Renal cortical epithelial cell (primary cell): ENCODE measurements around the gene OR10W1. TPM values are rescaled to one million over a fixed set of nuclear protein-coding genes. Genes with fewer than 3 reads are reported as not detected.

Experiments used
- DNase-seq: peaks from one replicate; pipeline ENCODE4 v3.0.0-alpha.2; 2011; ENCODE audit warnings: low read depth
- total RNA-seq: library from RNA; depleted of rRNA; stranded (reverse); fragments of >200 nt; gene quantifications from 2 replicates; pipeline ENCODE4 v1.2.3, GENCODE V29; 2014

OR10W1 gene, protein sequence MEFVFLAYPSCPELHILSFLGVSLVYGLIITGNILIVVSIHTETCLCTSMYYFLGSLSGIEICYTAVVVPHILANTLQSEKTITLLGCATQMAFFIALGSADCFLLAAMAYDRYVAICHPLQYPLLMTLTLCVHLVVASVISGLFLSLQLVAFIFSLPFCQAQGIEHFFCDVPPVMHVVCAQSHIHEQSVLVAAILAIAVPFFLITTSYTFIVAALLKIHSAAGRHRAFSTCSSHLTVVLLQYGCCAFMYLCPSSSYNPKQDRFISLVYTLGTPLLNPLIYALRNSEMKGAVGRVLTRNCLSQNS
- not detected in 2 replicates for total RNA-seq

DNA sequence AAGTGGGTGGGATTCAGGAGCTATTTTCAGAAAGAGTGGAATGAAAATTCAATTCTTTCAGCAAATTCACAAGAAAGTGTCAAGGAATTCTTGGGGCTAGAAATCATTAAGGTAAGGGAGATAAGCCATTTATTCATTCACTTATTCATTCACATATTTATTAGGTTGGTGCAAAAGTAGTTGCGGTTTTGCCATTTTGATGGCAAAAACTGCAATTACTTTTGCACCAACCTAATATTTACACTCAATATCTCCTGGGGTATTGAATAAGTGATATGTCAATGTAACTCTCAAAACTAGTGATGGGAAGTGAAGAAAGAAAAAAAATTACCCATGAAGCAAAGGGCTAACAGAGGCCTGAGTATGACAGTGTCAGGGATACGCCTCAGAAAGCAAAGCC, at the start of gene OR10W1:
OR10W1 (minus strand) TSS at position 119 of the 400 bp plus-strand sequence. CDS start 402 bp downstream, outside the sequence.
- DNase-seq, result no peak

DNA sequence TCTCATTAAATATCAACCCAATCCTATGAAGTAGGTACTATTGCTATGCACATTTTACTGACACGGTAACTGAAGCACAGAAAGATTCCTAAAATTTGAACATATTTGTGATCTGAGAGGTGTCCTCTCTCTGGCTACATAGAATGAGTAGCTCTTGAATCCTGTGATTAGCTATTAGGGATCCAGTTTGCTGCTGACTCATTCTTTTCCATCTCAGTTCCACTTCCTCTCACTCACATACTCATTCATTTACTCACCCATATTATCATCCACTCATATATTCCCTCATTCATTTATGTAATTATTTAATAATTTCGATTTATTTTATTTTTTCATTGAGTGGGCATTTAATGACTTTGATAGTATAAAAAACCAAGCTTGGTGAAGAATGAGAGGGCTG, 48.1 kb upstream of the OR10W1 start:
- DNase-seq, result peak; percentile 53

DNA sequence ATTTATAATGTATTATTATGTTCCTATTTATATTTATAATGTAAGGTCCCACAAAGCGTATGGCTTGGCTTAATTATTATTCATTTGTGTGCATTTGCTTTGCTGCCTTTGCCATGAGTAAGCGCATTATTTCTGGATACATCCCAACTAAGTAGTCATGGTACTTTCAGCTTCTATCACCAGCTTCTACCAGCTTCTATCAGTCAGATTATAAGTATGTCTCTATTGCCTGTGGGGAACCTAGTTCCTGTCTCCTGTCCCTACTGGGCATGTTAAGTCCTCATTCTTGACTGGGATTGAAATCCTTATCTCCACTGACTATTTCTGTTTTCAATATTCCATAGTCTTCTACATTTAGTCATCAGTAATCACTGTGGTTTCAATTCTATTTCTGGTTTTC, 33.5 kb upstream of the OR10W1 start:
- peak; percentile 2 for DNase-seq

DNA sequence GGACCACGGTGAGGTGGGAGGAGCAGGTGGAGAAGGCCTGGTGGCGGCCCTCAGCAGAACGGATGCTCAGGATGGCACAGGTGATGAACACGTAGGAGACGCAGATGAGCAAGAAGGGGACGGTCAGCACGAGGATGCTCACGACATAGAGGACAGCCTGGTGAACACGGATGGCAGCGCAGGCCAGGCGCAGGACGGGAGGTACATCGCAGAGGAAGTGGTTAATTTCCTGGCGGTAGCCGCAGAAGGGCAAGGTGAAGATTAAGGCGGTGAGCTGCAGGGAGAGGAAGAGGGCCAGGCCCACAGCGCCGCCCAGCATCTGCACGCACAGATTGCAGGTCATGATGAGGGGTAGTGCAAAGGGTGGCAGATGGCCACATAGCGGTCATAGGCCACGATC, 24.0 kb upstream of the OR10W1 start:
- no peak for DNase-seq

DNA sequence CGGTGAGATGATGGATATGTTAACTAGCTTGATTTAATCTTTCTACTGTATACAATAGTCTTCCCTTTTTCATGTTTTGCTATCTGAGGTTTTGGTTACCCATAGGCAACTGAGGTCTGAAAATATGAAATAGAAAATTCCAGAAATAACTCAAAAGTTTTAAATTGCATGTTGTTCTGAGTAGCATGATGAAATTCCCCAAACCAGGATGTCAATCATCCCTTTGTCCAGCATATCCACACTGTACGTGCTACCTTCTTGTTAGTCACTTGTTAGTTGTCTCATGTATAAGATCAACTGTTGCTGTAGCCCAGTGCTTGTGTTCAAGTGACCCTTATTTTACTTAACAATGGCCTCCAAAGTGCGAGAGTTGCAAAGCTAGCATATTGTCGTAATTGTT, 21.2 kb upstream of the OR10W1 start:
- DNase-seq, result no peak

DNA sequence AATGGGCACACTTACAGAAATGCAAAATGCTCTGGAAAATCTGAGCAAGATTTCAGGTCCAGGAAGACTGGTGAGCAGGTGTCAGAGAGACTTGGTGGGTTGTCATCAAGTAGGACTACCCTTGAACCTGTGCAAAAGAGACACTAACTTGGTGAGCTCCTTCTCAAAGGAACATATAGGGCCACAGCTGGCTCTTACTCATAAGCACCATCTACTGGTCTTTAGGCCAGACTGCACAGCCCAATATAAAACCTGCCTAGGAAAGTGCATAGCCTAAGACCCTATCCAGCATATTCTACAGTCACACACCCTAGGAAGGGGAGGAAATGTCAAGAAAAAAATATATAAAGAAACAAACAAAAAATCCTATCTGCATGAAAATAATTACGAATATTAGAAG, 18.2 kb upstream of the OR10W1 start:
- DNase-seq, result peak; percentile 55

DNA sequence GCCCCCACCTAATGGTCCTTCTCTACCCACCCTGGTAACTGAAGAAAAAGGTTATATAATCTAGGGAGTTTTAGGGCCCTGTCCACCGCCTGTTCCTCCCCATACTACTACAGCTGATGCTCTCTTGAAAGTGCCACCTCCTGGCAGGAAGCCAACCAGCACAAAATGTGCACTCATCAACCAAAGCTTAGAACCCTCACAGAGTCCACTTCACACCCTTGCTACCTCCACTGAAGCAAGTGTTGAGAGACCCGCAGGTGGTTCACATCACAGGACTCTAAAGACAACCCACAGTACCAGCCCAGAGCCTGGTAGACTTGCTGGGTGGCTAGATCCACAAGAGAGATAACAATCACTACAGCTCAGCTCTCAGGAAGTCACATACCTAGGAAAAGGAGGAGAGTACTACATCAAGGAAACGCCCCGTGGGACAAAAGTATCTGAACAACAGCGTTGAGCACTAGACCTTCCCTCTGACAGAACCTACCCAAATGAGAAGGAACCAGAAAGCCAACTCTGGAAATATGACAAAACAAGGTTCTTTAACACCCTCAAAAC, 17.5 kb upstream of the OR10W1 start:
- no peak for DNase-seq

DNA sequence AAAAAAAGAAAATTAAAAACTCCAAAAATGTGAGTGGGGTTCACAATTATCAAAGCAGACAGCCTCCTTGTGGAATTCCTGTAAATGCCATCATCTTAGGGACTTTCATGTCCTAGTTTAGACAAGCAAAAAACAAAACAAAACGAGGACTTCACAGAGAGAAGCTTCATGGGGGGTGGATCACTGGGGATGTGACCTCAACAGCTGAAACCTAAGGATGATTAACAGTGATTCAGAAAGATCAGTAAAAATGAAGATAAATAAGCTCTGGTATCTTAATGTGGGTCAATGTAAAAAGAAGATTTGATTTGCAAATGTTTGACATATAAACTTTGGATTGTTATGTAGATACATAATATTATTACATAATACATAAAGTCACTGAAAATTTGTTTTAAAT, 8.1 kb upstream of the OR10W1 start:
- DNase-seq, result no peak

DNA sequence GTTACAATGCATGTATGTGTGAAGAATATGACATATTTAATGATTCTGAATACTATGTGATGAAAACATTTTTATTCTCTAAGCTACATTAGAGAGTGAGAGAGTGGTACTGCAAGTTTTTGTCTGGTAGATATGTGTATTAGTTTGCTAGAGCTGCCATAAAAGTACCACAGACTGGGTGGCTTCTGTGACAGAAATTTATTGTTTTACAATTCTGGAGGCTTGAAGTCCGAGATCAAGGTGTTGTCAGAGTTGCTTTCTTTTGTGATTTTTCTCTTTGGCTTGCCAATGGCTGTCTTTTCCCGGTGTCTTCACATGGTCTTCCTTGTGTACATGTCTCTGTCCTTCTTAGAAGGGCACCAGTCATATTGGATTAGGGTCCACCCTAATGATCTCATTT, 6.9 kb upstream of the OR10W1 start:
- DNase-seq, result no peak

DNA sequence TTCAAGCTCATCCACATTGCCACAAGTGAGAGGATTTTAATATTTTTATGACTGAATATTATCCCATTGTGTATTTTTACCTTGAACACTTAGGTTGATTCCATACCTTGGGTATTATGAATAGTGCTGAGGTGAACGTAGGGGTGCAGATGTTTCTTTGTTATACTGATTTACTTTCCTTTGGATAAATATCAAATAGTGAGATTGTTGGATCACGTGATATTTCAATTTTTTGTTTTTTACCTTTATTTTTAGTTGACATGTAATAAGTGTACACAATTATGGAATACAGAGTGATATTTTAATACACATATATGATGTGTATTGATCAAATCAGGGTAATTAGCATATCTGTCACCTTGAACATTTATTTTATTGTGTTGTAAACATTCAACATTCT, 8.1 kb downstream of the OR10W1 start:
- DNase-seq, result no peak

DNA sequence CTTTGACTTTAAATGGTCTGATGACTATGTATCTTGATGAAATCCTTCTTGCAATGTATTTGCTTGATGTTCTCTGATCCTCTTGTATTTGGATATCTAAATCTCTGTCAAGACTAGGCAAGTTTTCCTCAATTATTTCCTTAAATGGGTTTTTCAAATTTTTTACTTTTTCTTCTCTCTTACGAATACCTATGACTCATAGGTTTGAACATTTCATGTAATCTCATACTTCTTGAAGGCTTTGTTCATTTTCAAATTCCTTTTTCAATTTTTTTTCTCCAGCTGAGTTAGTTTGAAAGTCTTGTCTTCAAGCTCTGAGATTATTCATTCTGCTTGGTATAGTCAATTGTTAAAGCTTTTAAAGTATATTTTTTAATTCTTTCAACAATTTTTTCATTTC, 13.1 kb downstream of the OR10W1 start:
- no peak for DNase-seq

DNA sequence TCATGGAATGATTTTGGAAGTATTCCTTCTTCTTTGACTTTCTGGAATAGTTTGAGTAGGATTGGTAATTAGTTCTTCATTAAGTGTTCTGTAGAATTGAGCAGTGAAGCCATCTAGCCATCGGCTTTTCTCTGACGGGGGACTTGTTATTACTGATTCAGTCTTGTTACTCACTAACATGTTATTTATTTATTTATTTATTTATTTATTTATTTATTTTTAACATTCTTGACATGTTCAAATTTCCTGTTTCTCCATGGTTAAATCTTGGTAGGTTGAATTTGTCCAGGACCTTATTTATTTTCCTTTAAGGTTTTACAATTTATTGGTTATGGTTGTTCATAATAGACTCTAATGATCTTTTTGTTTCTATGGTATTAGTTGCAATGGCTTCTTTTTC, 24.1 kb downstream of the OR10W1 start:
- DNase-seq, result no peak

DNA sequence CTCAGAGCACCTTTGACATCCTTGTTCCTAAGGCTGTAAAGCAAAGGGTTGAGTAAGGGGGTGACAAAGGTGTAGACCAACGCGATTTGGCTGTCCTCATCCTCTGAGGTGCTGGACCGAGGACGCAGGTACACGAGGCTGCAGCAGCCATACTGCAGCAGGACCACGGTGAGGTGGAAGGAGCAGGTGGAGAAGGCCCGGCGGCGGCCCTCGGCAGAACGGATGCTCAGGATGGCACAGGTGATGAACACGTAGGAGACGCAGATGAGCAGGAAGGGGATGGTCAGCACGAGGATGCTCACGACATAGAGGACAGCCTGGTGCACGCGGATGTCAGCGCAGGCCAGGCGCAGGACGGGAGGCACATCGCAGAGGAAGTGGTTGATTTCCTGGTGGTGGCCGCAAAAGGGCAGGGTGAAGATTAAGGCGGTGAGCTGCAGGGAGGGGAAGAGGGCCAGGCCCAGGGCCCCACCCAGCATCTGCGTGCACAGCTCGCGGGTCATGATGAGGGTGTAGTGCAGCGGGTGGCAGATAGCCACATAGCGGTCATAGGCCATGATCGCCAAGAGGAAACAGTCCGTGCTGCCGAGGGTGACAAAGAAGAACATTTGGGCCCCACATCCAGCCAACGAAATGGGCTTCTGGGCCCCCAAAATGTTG, 40.0 kb downstream of the OR10W1 start:
- DNase-seq, result no peak

DNA sequence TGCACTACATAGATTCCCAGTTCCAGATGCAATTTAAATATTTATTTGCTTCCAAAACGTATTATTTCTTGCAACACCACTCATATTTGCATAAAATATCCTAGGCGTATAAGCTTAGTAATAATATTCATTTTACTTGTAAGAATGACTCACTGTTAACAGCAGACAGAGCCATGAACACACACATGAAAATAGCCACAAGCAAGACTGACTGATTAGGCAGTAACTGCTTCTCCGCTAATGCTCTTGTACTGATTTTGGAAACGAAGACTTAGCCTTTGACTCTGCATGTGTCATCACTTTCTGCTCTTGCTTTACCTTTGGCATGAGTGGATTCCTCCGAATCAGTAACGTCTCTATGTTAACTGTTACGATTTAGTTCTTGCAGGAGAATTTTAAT, 45.3 kb downstream of the OR10W1 start:
- peak; percentile 27 for DNase-seq

Other genes with a start within 250 kb of the OR10W1 start
- not detected in 2 replicates for gene OR9Q1, start 244.4 kb downstream of the OR10W1 start, total RNA-seq
- gene OR6Q1, start 237.3 kb downstream of the OR10W1 start, total RNA-seq, result not detected in 2 replicates
- not detected in 2 replicates for gene OR9I1, start 142.7 kb downstream of the OR10W1 start, total RNA-seq
- gene OR9Q2, start 79.2 kb downstream of the OR10W1 start, total RNA-seq, result not detected in 2 replicates
- gene OR1S2, start 64.1 kb downstream of the OR10W1 start, total RNA-seq, result not detected in 2 replicates
- not detected in 2 replicates for gene OR1S1, start 55.5 kb downstream of the OR10W1 start, total RNA-seq
- not detected in 2 replicates for gene OR10Q1, start 39.3 kb downstream of the OR10W1 start, total RNA-seq
- gene OR5B17, start 90.8 kb upstream of the OR10W1 start, total RNA-seq, result not detected in 2 replicates
- not detected in 2 replicates for gene OR5B3, start 138.6 kb upstream of the OR10W1 start, total RNA-seq
- not detected in 2 replicates for gene OR5B2, start 159.9 kb upstream of the OR10W1 start, total RNA-seq
- not detected in 2 replicates for gene OR5B12, start 174.0 kb upstream of the OR10W1 start, total RNA-seq
- gene OR5B21, start 239.8 kb upstream of the OR10W1 start, total RNA-seq, result not detected in 2 replicates